Endothelial cell of umbilical vein (primary cell): ENCODE measurements around the gene TUT1.

Experiments used
- CTCF ChIP-seq, 2 donors: IDR thresholded peaks; 1 replicate in 1 of 2; 2 replicates in 1 of 2; pipeline ENCODE4 v1.5.1; 2011; ENCODE audit warnings: low read length in 2 of 2, mild to moderate bottlenecking in 2 of 2, moderate library complexity in 2 of 2, control low read depth in 1 of 2, inconsistent platforms in 1 of 2, low read depth in 1 of 2; ENCODE audit not compliant: insufficient read depth in 1 of 2; ENCODE audit errors: extremely low read depth in 1 of 2
- EZH2 ChIP-seq: IDR thresholded peaks from 2 replicates; pipeline ENCODE4 v1.6.1; 2012; ENCODE audit warnings: borderline replicate concordance, low read depth, mild to moderate bottlenecking, moderate library complexity, low read length, inconsistent platforms; ENCODE audit not compliant: severe bottlenecking
- GATA2 ChIP-seq: IDR thresholded peaks from 2 replicates; pipeline ENCODE4 v1.7.0; 2011; ENCODE audit warnings: low read depth, mild to moderate bottlenecking, moderate library complexity, mixed read lengths, low read length; ENCODE audit not compliant: insufficient read length, insufficient read depth

GRCh38 chr11:62578541-62578940 is 12.8 kb downstream of the TUT1 start:
- TF ChIP-seq CTCF (IDR thresholded peaks at IDR 0.05; ENCODE audit: extremely low read depth in 1 of 2, insufficient read depth in 1 of 2, low read depth in 1 of 2, low read length in 2 of 2) (no peak), EZH2 (no peak), GATA2 (no peak)
